T-cell (primary cell): Measurements from ENCODE around the gene KAZN. TPM values are rescaled to one million over a fixed set of nuclear protein-coding genes. Genes with fewer than 3 reads are reported as not detected.

Source experiments
- ATAC-seq, 4 experiments: fragments of 200-7000 bp in 3 of 4; fragments of 150-1000 bp in 1 of 4; cut with Tn5 transposase; replicated peaks in 1 of 4; 1 replicate in 3 of 4; 2 replicates in 1 of 4; pipeline ENCODE4 v1.10.0; 2021; ENCODE audit warnings: moderate library complexity in 3 of 4, mild to moderate bottlenecking in 2 of 4, moderate number of reproducible peaks in 1 of 4
- CTCF ChIA-PET, 2 donors: fragments of 300-600 bp; sonication (Branson Sonifier 250); formaldehyde crosslinking; loops; one replicate each; lab custom pipeline; 2022; ENCODE audit warnings: antibody characterized with exemption in 2 of 2; lab: Charles Lee
- POLR2A ChIA-PET, 2 donors: fragments of 300-600 bp; sonication (Branson Sonifier 250); formaldehyde crosslinking; loops; one replicate each; lab custom pipeline; 2022; ENCODE audit warnings: antibody characterized with exemption in 2 of 2; lab: Charles Lee
- DNase-seq, 35 experiments: peaks; one replicate each; pipeline versions ENCODE4 v3.0.0 to v3.0.0-alpha.2; 2013 to 2023
- H3K27ac ChIP-seq: one replicate; pipeline ENCODE4 v1.5.1; 2013; ENCODE audit warnings: low read length
- H3K27me3 ChIP-seq, 2 experiments: replicated peaks in 1 of 2; 1 replicate in 1 of 2; 2 replicates in 1 of 2; pipeline versions ENCODE4 v1.6.1 to v1.7.0; 2013; ENCODE audit warnings: low read length in 1 of 2, mixed read lengths in 1 of 2; ENCODE audit not compliant: control insufficient read depth in 2 of 2, insufficient read depth in 2 of 2; ENCODE audit errors: extremely low read depth in 1 of 2
- H3K36me3 ChIP-seq, 2 donors: 1 replicate in 1 of 2; 2 replicates in 1 of 2; pipeline versions ENCODE4 v1.6.1 to v1.7.0; 2013; ENCODE audit warnings: low read length in 1 of 2; ENCODE audit not compliant: control insufficient read depth in 2 of 2, insufficient read depth in 1 of 2; ENCODE audit errors: extremely low read depth in 1 of 2
- H3K4me1 ChIP-seq, 2 experiments: 1 replicate in 1 of 2; 2 replicates in 1 of 2; pipeline versions ENCODE4 v1.6.1 to v1.7.0; 2013; ENCODE audit warnings: low read length in 2 of 2, mixed read lengths in 1 of 2; ENCODE audit not compliant: insufficient read depth in 2 of 2, control insufficient read depth in 1 of 2; ENCODE audit errors: extremely low read depth in 1 of 2
- H3K4me3 ChIP-seq, 2 donors: 1 replicate in 1 of 2; 2 replicates in 1 of 2; pipeline versions ENCODE4 v1.5.1 to v1.7.0; 2013; ENCODE audit warnings: mild to moderate bottlenecking in 2 of 2, low read length in 1 of 2, moderate library complexity in 1 of 2; ENCODE audit not compliant: control insufficient read depth in 1 of 2; ENCODE audit errors: extremely low read depth in 1 of 2
- H3K9me3 ChIP-seq: 2 replicates; pipeline ENCODE4 v1.7.0; 2013
- H3K27ac Mint-ChIP-seq, 2 donors: one replicate each; pipeline ENCODE4 v1.8.0; 2020 to 2021; ENCODE audit warnings: mild to moderate bottlenecking in 2 of 2, mixed read lengths in 2 of 2
- H3K27me3 Mint-ChIP-seq, 2 donors: one replicate each; pipeline ENCODE4 v1.8.0; 2021 to 2022; ENCODE audit warnings: mixed read lengths in 2 of 2
- H3K36me3 Mint-ChIP-seq: one replicate; pipeline ENCODE4 v1.8.0; 2021; ENCODE audit warnings: mixed read lengths
- H3K4me1 Mint-ChIP-seq, 3 donors: one replicate each; pipeline ENCODE4 v1.8.0; 2020 to 2022; ENCODE audit warnings: mixed read lengths in 3 of 3, mild to moderate bottlenecking in 1 of 3
- H3K4me3 Mint-ChIP-seq, 3 donors: one replicate each; pipeline ENCODE4 v1.8.0; 2020 to 2022; ENCODE audit warnings: mild to moderate bottlenecking in 3 of 3, mixed read lengths in 3 of 3, moderate library complexity in 3 of 3
- H3K9me3 Mint-ChIP-seq, 3 donors: one replicate each; pipeline ENCODE4 v1.8.0; 2020 to 2022; ENCODE audit warnings: mixed read lengths in 3 of 3
- WGBS: methylation state at CpG from one replicate; pipeline ENCODE4 v1.1.5; 2013; ENCODE audit warnings: missing lambda C conversion rate; ENCODE audit not compliant: insufficient coverage; 5-methylcytosine and 5-hydroxymethylcytosine counted together
- total RNA-seq, 35 experiments: library from RNA in 6 of 35; stranded (reverse) in 6 of 35; fragments of 120-200 nt in 1 of 35; gene quantifications; one replicate each; pipeline versions ENCODE4 v1.2.1 to v1.2.4 and lab custom pipeline; 2013 to 2026

Gene KAZN
- total RNA-seq, 5 donors from 2014 or later (not counting 1 experiment from before 2014, with no cell fraction given), result 0.18 to 0.58 (median 0.30) TPM

DNA sequence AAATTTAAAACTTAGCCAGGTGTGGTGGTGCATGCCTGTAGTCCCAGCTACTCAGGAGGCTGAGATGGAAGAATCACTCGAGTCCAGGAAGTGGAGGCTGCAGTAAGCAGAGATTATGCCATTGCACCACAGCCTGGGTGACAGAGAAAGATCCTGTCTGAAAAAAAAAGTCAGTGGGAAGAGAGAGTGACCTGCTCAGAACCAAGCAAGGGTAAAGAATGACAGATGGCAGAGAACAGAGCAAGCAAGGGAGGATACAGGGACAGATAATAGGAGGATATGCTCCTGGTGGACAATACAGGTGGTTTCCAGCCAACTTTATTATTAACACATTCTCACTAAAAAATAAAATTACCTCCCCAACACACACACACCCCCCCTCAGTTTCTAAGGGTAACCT is 550.5 kb downstream of the KAZN start:
- ChIA-PET POLR2A (no interaction called here), CTCF (no interaction called here)
- DNase-seq (no peak), ATAC-seq (no peak)
- Mint-ChIP-seq H3K9me3 (peaks cover 0 to 4% (median 0%) of the 10 kb centered on the region in 3 donors), H3K4me1 (peaks cover 4 to 10% (median 10%) of the 10 kb centered on the region in 3 donors), H3K36me3 (no peaks in the 10 kb centered on the region), H3K4me3 (no peak overlapping the region), H3K27me3 (peaks cover 65 to 67% of the 10 kb centered on the region in 2 donors), H3K27ac (no peak overlapping the region)
- Histone ChIP-seq H3K9me3 (no peaks in the 10 kb centered on the region), H3K4me1 (peaks cover 0 to 13% of the 10 kb centered on the region in 2 experiments), H3K4me3 (no peak overlapping the region), H3K27ac (no peak overlapping the region), H3K27me3 (peaks cover 0 to 57% of the 10 kb centered on the region in 2 experiments), H3K36me3 (no peaks in the 10 kb centered on the region)
- 0% methylated on average over 1 of the region's 1 CpG for WGBS

- Mint-ChIP-seq H3K4me3 (no peak overlapping the region), H3K36me3 (no peaks in the 10 kb centered on the region), H3K4me1 (peaks cover 5 to 21% (median 16%) of the 10 kb centered on the region in 3 donors), H3K27me3 (peaks cover 64 to 67% of the 10 kb centered on the region in 2 donors), H3K9me3 (peaks cover 0 to 4% (median 0%) of the 10 kb centered on the region in 3 donors), H3K27ac (no peak overlapping the region)
- POLR2A ChIA-PET, result no interaction called here
- Histone ChIP-seq H3K36me3 (no peaks in the 10 kb centered on the region), H3K27me3 (peaks cover 0 to 67% of the 10 kb centered on the region in 2 experiments), H3K27ac (no peak overlapping the region), H3K4me1 (peaks cover 3 to 20% of the 10 kb centered on the region in 2 experiments), H3K9me3 (no peaks in the 10 kb centered on the region), H3K4me3 (no peak overlapping the region)
- 96% methylated on average over 3 of the region's 3 CpGs for WGBS
- no peak for DNase-seq
- ATAC-seq, result no peak
- CTCF ChIA-PET, result no interaction called here
Observed at GRCh38 chr1:15150376-15150775, 551.9 kb downstream of the KAZN start.

- CTCF ChIA-PET, result interaction anchor here in 1 of 2 donors (0.5 kb wide), 1 partner anchor 84 kb away, joined by 3 read pairs; no protein-coding TSS in a partner anchor
- Histone ChIP-seq H3K9me3 (no peaks in the 10 kb centered on the region), H3K27me3 (peaks cover 0 to 67% of the 10 kb centered on the region in 2 experiments), H3K4me3 (no peak overlapping the region), H3K27ac (no peak overlapping the region), H3K4me1 (peaks cover 3 to 28% of the 10 kb centered on the region in 2 experiments), H3K36me3 (no peaks in the 10 kb centered on the region)
- Mint-ChIP-seq H3K27me3 (peaks cover 63 to 69% of the 10 kb centered on the region in 2 donors), H3K27ac (no peak overlapping the region), H3K4me3 (peak overlapping the region in 1 of 3 donors; percentile 57), H3K36me3 (no peaks in the 10 kb centered on the region), H3K9me3 (peaks cover 0 to 4% (median 0%) of the 10 kb centered on the region in 3 donors), H3K4me1 (peaks cover 16 to 31% (median 26%) of the 10 kb centered on the region in 3 donors)
- no peak for DNase-seq
- WGBS, result 70% methylated on average over 4 of the region's 5 CpGs
- POLR2A ChIA-PET, result no interaction called here
- no peak for ATAC-seq
Observed at GRCh38 chr1:15151377-15151806, 552.9 kb downstream of the KAZN start.

DNA sequence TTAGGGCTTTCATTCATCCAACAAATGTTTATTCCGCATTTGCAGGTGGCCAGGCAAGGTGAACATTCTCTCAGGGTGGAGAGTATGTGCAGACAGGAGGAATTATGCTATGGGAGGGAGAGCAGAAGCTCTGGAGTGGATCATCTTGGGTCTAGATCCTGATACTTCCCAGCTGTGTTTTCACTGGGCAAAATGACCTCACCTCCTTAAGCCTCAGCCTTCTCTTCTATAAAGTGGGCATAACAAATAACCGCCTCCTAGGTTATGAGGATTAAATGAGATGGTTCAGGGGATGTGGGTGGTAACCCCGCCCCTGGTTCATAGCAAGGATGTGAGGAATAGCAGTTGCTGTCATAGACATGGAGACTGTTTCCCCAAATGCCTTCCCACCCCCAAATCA is 553.4 kb downstream of the KAZN start:
- DNase-seq (no peak), ATAC-seq (no peak)
- no peak overlapping the region for H3K27ac Mint-ChIP-seq
- Histone ChIP-seq H3K36me3 (no peaks in the 10 kb centered on the region), H3K27me3 (peaks cover 0 to 64% of the 10 kb centered on the region in 2 experiments), H3K9me3 (no peaks in the 10 kb centered on the region), H3K4me1 (peaks cover 3 to 32% of the 10 kb centered on the region in 2 experiments), H3K4me3 (no peak overlapping the region), H3K27ac (no peak overlapping the region)
- no CpG with 5 or more reads among the region's 3 CpGs for WGBS
- H3K4me3 Mint-ChIP-seq, result peak overlapping the region in 1 of 3 donors; percentile 57
- CTCF ChIA-PET, result no interaction called here
- H3K27me3 Mint-ChIP-seq, result peaks cover 61 to 69% of the 10 kb centered on the region in 2 donors
- POLR2A ChIA-PET, result no interaction called here
- peaks cover 0 to 4% (median 0%) of the 10 kb centered on the region in 3 donors for H3K9me3 Mint-ChIP-seq
- H3K36me3 Mint-ChIP-seq, result no peaks in the 10 kb centered on the region
- H3K4me1 Mint-ChIP-seq, result peaks cover 20 to 35% (median 30%) of the 10 kb centered on the region in 3 donors

GRCh38 chr1:15152318-15153183 is 554.1 kb downstream of the KAZN start:
- Mint-ChIP-seq H3K36me3 (no peaks in the 10 kb centered on the region), H3K27me3 (peaks cover 57 to 65% of the 10 kb centered on the region in 2 donors), H3K27ac (no peak overlapping the region), H3K9me3 (peaks cover 0 to 4% (median 0%) of the 10 kb centered on the region in 3 donors), H3K4me3 (peak overlapping the region; percentile 53 to 57 (median 54)), H3K4me1 (peaks cover 21 to 39% (median 30%) of the 10 kb centered on the region in 3 donors)
- ChIA-PET CTCF (no interaction called here), POLR2A (no interaction called here)
- Histone ChIP-seq H3K27me3 (peaks cover 0 to 58% of the 10 kb centered on the region in 2 experiments), H3K36me3 (no peaks in the 10 kb centered on the region), H3K27ac (no peak overlapping the region), H3K4me3 (peak overlapping the region in 1 of 2 donors; percentile 27), H3K9me3 (no peaks in the 10 kb centered on the region), H3K4me1 (peaks cover 3 to 34% of the 10 kb centered on the region in 2 experiments)
- no peak for DNase-seq
- WGBS, result 4% methylated on average over 55 of the region's 61 CpGs
- ATAC-seq, result no peak

GRCh38 chr1:15153184-15153841 is 554.8 kb downstream of the KAZN start, which contains the start of gene TMEM51:
Gene TMEM51, plus strand, starts transcription at chr1:15153747. Its CDS starts 61,341 bp downstream, at chr1:15215088.
- H3K9me3 Mint-ChIP-seq, result peaks cover 0 to 4% (median 0%) of the 10 kb centered on the region in 3 donors
- ChIA-PET CTCF (no interaction called here), POLR2A (no interaction called here)
- H3K36me3 Mint-ChIP-seq, result no peaks in the 10 kb centered on the region
- H3K27ac Mint-ChIP-seq, result no peak within 1 kb of the TSS
- WGBS, result 1% methylated on average over 34 of the region's 56 CpGs
- peaks cover 3 to 34% of the 10 kb centered on the region in 2 experiments for H3K4me1 ChIP-seq
- H3K9me3 ChIP-seq, result no peaks in the 10 kb centered on the region
- no peak for DNase-seq
- H3K36me3 ChIP-seq, result no peaks in the 10 kb centered on the region
- H3K4me3 Mint-ChIP-seq, result peak within 1 kb of the TSS; percentile 53 to 64 (median 54)
- peaks cover 50 to 58% of the 10 kb centered on the region in 2 donors for H3K27me3 Mint-ChIP-seq
- H3K27me3 ChIP-seq, result peaks cover 0 to 52% of the 10 kb centered on the region in 2 experiments
- peaks cover 21 to 39% (median 30%) of the 10 kb centered on the region in 3 donors for H3K4me1 Mint-ChIP-seq
- no peak within 1 kb of the TSS for H3K27ac ChIP-seq
- H3K4me3 ChIP-seq, result peak within 1 kb of the TSS in 1 of 2 donors; percentile 46
- ATAC-seq, result no peak
